ENCODE measurements around the gene GP2.

The GP2 gene

GRCh38 chr16:20327444-20328041, at the start of gene GP2:
Gene GP2, minus strand, starts transcription at chr16:20327513. Its CDS starts 1,082 bp downstream, at chr16:20326431.
- DNase-seq, result no peak

DNA sequence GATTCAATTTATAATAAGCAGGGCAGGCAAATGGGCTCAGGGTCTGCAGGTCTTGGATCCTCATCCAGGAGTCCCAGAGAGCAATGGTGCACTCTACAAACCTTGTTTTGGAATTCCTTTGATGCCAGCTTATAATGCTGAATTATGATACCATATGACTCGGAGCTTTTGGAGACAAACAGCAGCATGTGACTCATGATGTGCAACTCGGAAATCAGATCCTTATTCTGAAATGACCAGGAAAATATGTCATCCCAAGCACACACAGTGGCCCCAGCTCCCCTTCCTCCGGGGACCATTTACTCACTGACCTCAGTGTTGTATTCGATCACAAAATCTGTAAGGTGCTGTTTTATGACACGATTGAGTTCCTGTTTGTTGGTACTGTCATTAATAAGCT, 45.4 kb upstream of the GP2 start:
- DNase-seq, result no peak

DNA sequence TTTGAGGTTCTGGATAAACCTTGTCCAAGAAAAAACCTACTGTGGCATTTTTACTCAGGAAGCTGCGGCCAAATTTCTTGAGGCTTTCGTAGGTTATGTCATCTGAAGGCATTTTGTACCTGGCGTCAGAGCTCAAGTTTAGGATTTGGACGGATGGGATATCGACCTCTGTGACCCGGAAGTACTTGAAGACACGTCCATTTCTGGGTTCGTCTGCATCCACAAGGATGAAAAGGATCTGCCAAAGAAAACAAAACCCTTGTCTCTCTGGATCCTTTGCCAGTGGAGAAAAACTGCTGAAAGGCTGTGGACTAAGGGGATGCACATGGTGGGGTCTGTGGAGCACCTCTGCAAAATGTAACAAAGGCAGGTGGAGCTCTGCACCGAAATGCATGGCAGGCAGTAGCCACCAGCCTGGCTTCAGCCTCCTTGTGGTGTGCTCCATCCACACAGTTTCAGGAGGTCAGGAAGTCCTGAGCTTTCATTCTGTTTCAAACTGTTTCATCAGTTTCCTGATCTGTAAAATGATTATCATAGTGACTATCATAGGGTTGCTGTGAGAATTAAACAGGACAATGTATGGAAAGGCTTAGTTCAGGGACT, 42.2 kb upstream of the GP2 start:
- DNase-seq, result no peak

GRCh38 chr16:20364051-20364450, 36.7 kb upstream of the GP2 start:
- DNase-seq, result no peak

DNA sequence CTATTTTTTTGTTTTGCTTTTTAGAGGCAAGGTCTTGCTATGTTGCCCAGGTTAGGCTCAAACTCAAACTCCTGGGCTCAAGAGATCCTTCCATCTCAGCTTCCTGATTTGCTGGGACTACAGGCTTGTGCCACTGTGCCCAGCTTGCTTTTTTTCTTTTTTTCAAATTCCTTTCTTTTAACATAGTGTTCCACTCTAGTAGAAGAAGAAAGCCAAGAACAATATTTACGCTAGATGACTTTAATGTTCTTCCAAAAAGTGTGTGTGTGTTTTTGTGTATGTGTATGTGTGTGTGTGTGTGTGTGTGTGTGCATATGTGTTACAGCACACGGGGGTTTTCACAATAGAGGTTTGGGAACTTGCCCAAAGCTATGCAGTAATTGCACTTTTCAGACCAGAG, 35.9 kb upstream of the GP2 start:
- DNase-seq, result no peak

- DNase-seq, result peak in 1 of 2 donors; percentile 1
These were observed 32.7 kb upstream of the GP2 start for GRCh38 chr16:20359997-20360396.

DNA sequence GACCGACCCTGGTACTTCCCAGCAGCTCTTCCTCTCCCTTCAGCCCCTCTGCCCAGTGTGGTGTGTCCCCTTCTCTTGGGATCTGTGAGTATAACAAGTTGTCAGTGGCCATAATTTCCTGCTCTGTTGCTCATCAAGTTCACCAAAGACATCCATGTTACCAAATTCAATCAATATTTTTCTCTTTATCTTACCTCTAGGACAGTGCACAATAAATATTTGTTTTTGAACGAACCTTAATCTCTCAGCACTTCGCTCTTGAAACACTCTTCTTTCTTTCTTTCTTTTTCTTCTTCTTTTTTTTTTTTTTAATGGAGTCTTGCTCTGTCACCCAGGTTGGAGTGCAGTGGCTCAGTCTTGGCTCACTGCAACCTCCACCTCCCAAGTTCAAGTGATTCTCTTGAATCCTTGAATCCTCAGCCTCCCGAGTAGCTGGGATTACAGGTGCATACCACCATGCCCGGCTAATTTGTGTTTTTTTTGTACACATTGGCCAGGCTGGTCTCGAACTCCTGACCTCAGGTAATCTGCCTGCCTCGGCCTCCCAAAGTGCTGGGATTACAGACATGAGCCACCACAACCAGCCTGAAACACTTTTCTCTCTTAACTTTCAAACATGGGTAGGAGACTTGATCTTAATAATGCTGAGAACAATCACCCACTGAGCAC, 27.9 kb upstream of the GP2 start:
- DNase-seq, result no peak

DNA sequence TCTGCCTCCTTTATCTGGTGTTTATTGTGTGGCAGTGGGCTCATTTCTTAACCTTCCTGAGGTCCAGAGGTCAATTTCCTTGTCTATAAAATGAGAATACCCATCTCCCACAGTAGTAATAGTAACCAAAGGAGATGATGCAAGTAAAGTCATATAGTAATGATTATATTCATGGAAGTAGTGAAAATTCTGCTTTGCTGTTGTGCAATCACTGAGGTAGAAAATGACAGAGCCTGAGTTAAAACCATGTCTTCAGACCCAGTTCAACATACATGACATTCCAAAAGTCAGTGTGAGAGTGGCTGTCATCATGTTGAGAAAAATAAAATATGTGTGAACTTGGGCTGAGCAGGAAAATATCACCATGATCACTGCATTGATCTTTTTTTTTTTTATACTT, 26.1 kb upstream of the GP2 start:
- no peak for DNase-seq

- DNase-seq, result no peak
These were observed 25.3 kb upstream of the GP2 start, which contains the start of gene UMOD for GRCh38 chr16:20352615-20353014. Gene UMOD, minus strand, starts transcription at chr16:20352715. Its CDS starts 1,978 bp downstream, at chr16:20350737.

DNA sequence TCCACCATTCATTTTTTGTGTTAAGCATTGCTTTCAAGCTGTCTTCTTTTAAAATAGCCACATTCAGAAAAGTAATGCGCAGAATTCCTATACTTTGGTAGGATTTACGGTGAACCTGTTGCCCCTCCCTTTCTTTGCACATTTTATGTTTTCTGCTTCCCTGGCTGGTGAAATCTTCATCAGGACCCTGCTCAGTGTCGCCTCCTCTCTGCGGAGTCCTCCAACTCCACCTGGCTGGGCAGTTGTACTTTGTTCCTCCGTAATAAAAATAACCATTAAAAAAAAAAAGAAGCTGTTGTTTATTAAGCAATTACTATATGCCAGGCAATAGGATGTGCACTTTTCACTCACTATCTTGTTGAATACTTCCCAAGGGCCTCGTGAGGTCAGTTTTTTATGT, 22.3 kb upstream of the GP2 start:
- DNase-seq, result no peak

DNA sequence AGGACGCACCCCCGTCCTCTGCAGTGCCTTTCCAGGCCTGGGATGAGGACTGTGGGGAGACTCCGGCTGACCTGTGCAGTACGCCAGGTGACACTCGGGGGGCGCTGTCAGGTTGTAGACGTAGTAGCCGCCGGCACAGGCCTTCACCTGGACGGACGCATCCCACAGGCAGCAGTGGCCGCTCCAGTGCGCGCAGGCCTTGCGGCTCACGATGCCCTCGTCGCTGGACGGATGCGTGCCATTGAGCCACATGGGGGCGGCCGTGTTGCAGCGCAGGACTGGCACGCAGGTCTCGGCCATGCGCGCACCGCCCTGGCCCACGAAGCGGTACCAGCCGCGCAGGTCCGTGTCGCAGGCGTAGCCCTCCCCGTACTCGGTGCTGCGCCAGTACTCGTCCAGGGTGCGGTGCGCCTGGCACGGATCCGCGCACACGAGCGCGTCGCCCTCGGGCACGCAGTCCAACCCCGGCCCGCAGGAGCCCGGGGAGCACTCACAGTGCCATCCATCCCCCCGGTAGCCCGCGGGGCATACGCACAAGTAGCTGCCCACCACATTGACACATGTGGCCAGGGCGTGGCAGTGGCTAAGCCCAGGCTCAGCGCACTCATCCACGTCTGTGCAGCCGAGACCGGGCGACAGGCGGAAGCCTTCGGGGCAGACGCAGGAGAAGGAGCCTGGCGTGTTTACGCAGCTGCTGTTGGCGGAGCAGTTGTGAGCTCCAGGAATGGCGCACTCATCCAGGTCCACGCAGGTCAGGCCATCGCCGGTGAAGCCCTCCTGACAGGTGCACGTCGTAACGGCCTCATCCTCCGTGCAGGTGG, 21.3 kb upstream of the GP2 start:
- DNase-seq, result no peak

DNA sequence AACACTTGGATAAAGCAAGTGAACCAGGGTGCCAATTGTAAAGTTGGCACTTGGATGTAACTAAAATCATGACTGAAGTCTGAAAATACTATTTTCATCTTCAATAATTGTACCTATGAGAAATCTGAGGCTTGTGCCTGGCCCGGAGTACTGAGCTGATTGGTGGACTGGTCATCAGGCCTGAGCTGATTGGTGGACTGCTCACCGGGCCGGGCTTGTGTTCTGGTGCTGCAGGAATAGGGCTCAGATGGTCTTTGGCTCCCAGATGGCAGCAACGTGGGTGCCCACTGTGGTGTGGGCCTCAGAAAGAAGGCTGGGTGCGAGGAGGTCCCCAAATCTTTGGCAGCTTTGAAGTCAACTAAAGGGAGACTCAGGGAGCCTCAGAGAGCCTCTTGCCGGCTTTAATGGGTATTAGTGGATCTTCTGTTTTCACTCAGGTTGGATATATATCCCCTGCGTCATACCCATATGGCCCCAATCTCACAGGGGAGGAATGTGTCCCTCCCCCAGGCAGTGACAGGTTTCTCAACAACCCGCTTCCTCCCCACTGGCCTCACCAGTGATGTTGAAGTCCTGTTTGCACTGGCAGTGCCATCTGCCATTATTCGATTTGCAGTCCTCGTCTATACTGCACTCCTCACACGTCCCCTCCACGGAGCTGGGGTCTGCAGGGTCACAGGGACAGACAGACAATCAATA, 20.5 kb upstream of the GP2 start:
- DNase-seq, result no peak

DNA sequence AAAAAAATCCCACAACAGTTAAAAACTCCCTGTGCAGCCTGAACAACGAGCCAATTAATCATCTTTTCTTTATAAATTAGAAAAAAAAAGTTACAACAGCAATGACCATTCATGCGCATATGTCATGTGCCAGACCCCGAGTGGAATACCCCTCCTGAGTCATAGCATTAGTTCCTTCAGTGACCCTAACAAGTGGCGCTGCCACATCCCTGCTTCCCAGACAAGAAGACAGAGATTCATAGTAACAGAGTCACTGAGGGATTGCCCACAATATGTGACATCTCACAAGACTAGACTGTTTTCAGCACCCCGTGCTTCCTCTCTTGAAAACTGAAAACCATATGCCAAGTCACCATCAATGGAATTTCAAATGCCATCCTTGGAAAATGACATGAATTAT, 17.3 kb upstream of the GP2 start:
- DNase-seq, result no peak

DNA sequence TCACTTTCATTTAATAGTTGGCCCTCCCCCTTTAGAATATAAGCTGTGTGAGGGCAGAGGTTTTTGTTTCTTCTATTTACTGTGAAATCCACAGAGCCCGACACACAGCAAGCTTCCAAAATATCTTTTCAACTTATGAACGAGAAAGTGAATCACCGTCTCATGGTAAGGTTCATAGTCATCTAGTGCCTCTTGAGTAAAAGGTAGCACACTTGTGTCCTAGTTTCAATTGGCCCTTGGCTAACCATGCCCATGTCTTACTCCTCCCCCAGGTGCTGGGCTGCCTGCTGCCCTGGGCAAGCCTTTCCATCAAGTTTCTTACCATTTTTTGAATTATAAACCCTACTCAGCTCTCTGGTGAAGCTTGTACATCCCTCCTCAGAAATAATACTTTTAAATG, 12.4 kb upstream of the GP2 start:
- no peak for DNase-seq

DNA sequence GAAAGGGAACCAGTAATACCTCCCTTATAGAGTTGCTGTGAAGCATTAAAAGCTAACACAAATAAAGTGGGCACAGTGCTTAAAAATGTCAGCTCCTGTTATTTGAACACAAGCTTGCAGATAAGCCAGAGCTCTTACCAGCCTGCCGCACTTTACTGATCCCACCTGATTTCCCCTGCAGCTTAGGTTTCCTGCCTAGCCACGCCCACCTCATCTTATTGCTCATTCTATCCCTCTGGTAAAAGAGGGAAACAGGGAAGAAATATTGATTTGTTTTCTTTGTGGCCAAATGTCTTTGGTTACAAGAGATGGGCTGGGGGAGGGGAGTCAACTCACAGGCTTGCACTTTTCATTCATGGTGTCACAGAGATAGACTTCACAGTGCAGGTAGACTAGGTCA, 9.6 kb upstream of the GP2 start:
- no peak for DNase-seq

GRCh38 chr16:20334396-20334795, 7.1 kb upstream of the GP2 start:
- DNase-seq, result no peak

DNA sequence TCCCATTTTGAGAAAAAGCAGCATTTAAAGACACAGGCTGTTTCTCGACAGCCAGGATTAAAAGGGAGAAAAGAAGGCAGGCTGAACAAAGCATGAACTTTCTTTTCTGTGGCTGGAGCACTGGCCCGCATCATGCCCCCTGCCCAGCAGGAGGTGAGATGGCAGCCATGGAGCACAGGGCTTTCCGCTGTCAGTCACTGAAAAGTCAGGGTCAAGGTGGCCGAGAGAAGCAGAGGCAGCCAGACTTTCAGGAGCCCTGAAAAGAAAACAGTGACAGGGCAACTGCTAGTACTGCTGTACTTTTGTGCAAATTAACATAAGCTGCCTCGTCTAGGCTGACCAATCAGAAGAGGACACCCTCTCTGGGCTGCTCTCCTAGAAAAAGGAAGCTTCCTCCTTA, 5.8 kb upstream of the GP2 start:
- no peak for DNase-seq

DNA sequence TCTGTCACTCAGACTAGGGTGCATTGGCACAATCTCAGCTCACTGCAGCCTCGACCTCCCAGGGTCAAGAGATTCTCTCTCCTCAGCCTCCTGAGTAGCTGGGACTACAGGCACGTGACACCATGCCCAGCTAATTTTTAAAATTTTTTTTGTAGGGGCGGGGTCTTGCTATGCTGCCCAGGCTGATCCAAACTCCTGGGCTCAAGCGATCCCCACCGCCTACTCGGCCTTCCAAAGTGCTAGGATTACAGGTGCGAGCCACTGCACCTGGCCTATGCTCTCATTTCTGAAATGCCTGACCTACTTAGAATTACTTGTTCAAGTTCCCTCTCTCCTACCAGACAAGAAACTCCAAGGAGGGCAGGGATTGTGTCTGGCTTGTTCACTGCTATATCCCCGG, 5.1 kb upstream of the GP2 start:
- DNase-seq, result no peak

- DNase-seq, result no peak
These were observed 4.3 kb upstream of the GP2 start for GRCh38 chr16:20331635-20332034.

DNA sequence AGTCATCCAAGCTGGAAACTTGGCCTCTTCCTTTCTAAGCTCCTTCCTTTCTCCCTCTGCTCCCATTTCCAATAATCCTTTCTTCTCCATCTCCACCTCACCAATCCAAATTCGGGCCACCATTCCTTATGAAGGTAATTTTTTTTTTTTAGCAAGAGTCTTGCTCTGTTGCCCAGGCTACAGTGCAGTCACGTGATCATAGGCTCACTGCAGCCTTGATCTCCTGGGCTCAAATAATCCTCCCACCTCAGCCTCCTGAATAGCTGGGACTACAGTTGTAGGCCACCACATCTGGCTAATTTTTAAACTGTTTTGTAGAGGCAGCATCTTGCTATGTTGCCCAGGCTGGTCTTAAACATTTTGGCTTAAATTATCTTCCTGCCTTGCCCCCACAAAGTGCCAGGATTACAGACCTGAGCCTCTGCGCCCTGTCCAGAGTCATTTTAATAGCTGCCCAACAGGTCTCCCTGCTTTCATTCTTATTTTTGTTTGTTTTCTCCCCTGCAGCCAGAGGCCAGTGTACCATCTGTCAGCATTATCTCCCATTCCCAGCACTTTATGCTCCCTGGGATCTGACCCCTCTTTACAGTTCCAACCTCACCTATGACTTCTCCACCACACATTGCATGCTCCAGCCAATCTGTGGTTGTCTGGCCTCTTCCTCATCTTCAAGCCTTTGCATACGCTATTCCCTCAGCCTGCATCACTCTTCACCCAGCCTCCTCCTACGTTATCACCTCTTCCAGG, 2.3 kb upstream of the GP2 start:
- DNase-seq, result no peak

GRCh38 chr16:20326321-20326720, 992 bp downstream of the GP2 start:
- no peak for DNase-seq

GRCh38 chr16:20325005-20325404, 2.3 kb downstream of the GP2 start:
- no peak for DNase-seq

All from inflammatory macrophage treated with lipopolysaccharide for 1 hour (primary cell).